Left colon (tissue), 2 donors: ENCODE data around the gene NEGR1. TPM values are rescaled to one million over a fixed set of nuclear protein-coding genes. Genes with fewer than 3 reads are reported as not detected.

ENCODE experiments used
- ATAC-seq: fragments of 200-7000 bp; cut with Tn5 transposase; one replicate; pipeline ENCODE4 v1.9.1; 2020; ENCODE audit warnings: mild to moderate bottlenecking, moderate library complexity
- DNase-seq, 2 donors: peaks; one replicate each; pipeline ENCODE4 v3.0.0-alpha.2; 2020
- intact Hi-C, 2 donors: fragments of 100-400 bp; cut with DNase I in 1 of 2; cut with micrococcal nuclease in 1 of 2; formaldehyde crosslinking; loops; one replicate each; pipeline versions ENCODE4 v1.11.2 to v1.14.0; 2022; cut with DNase I, micrococcal nuclease
- total RNA-seq, 2 donors: library from RNA; stranded (reverse); fragmentation: NEBNext Ultra II Directional; extraction: Animal tissue kit (Norgen Biotek cat#: 25700); gene quantifications; one replicate each; pipeline ENCODE4 v1.2.1, GENCODE V29; 2021
- donor health status: DM: no; HTN: no; CAD: no.
- donor health status: DM: yes; HTN: yes; CAD: no.

NEGR1 gene
- total RNA-seq, 2 donors from 2014 or later, result 4.2 to 13.1 TPM

DNA sequence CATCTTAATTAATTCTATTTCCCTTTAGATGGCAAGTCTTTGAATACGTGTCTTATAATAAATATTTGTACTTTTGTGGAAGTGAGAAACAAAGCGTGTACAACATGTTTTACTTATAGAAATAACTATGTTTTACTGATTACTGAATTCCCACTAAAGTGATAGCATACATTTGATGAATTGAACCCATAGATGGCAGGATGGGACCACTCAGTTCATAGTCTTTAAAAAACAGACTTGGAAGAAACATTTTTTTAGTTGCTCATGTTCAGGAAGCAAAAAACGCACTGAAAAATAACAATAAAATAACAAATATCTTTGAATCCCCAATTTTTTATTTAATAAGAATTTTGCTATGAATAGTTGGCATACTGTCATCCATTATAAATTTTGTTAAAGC, 694.4 kb downstream of the NEGR1 start:
- intact Hi-C loops, result no loop called here
- DNase-seq (peak in 1 of 2 donors; percentile 8), ATAC-seq (peak; percentile 71)

- intact Hi-C loops, result no loop called here
- ATAC-seq, result peak; percentile 52
- no peak for DNase-seq
Measured at GRCh38 chr1:71586030-71586429, 696.3 kb downstream of the NEGR1 start.

- ATAC-seq (no peak), DNase-seq (no peak)
- intact Hi-C loops, result no loop called here
Measured at GRCh38 chr1:71583756-71584155, 698.6 kb downstream of the NEGR1 start.

GRCh38 chr1:71582673-71583072, 699.7 kb downstream of the NEGR1 start:
- intact Hi-C loops, result no loop called here
- DNase-seq (no peak), ATAC-seq (no peak)

- DNase-seq, result no peak
- intact Hi-C loops, result no loop called here
- no peak for ATAC-seq
Measured at GRCh38 chr1:71577451-71578131, 704.7 kb downstream of the NEGR1 start.

DNA sequence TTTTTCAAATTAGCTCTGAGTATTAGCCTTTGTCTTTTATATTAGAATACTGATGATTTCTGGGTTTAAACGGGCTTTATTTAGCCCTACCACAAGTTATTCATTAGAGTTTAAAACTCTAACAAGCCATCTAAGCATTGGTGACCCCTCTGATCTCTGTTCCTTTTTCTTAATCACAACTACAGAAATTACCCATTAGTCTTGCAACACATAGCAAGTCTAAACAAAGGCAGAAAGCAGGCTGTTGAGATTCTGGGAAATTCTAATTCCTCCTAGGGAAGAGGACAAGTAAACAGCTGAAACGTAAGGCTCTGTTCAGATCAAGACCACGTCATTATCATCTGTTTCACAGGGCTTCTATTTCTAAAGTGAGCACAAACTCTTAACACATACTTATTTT, 710.3 kb downstream of the NEGR1 start:
- intact Hi-C loops, result no loop called here
- ATAC-seq (no peak), DNase-seq (no peak)

- intact Hi-C loops, result no loop called here
- no peak for ATAC-seq
- DNase-seq, result no peak
Measured at GRCh38 chr1:71566413-71566812, 715.9 kb downstream of the NEGR1 start.

DNA sequence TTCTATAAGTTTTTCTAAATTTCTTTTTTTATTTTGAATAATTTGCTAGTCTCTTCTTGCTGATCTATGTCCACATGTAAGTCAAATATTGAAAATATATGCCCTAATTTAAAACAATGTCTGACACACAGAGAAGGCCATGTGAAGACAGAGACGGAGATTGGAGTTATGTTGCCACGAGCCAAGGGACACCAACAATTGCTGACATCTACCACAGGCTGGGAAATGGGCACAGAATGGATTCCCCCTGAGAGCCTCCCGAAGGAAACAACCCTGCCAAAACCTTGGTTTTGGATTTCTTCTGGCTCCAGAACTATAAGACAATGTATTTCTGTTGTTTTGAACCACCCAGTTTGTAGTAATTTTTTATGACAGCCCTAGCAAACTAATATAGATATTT, 716.5 kb downstream of the NEGR1 start:
- intact Hi-C loops, result no loop called here

GRCh38 chr1:71565262-71565661, 717.1 kb downstream of the NEGR1 start:
- ATAC-seq (no peak), DNase-seq (no peak)
- intact Hi-C loops, result no loop called here

More for the DNA sequence above, 716.5 kb downstream of the NEGR1 start:
- ATAC-seq (no peak), DNase-seq (no peak)

GRCh38 chr1:71562298-71562697, 720.0 kb downstream of the NEGR1 start:
- intact Hi-C loops, result no loop called here
- DNase-seq (no peak), ATAC-seq (no peak)

- DNase-seq, result no peak
- no peak for ATAC-seq
- intact Hi-C loops, result no loop called here
Measured at GRCh38 chr1:71561729-71562128, 720.6 kb downstream of the NEGR1 start.

GRCh38 chr1:71561206-71561605, 721.1 kb downstream of the NEGR1 start:
- ATAC-seq, result no peak
- DNase-seq, result no peak
- intact Hi-C loops, result no loop called here

GRCh38 chr1:71559880-71560279, 722.5 kb downstream of the NEGR1 start:
- intact Hi-C loops, result no loop called here
- DNase-seq, result no peak
- no peak for ATAC-seq

GRCh38 chr1:71557138-71557537, 725.2 kb downstream of the NEGR1 start:
- ATAC-seq (no peak), DNase-seq (no peak)
- intact Hi-C loops, result no loop called here

DNA sequence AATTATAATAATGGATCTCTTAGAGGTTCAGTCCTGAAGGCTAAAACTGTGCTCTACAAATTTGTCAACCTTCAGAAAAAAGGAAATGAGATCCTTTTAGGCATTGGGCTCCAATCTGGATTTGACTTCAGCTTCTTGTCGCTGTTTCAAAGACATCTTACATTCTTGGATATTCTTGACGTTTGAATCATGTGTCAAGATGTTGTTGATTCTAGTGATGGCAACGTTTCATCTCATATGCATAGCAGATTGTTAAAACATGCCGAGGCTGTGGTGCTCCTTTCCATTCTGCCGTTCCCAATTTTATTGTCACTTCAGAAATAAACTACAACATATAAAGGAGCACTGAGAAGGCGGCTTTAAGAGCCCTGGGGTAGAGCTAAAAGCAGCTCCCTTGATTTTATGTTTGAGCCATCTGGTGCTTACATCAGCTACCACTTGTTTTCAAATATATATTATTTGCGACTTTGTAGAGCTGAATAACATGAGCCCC, 733.9 kb downstream of the NEGR1 start:
- ATAC-seq (no peak), DNase-seq (no peak)
- intact Hi-C loops, result no loop called here

DNA sequence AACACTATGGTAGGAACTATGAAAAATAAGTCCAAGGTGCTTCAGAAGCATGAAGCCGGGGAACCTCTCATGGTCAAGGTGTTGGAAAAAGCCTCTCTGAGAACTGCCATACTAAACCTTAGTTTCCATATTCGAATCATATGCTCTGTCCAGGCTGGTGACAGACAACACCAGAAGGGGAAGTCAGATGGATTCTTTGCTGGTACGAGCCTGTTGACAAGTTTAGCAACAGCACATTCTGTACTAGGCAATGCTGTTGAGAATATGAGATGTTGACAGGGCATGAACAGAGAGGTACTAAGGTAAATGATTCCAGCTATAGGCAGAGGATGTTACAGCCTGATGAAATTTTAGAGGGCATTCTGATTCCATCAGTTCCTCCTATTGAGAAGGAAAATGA, 740.2 kb downstream of the NEGR1 start:
- DNase-seq (no peak), ATAC-seq (no peak)
- intact Hi-C loops, result no loop called here

DNA sequence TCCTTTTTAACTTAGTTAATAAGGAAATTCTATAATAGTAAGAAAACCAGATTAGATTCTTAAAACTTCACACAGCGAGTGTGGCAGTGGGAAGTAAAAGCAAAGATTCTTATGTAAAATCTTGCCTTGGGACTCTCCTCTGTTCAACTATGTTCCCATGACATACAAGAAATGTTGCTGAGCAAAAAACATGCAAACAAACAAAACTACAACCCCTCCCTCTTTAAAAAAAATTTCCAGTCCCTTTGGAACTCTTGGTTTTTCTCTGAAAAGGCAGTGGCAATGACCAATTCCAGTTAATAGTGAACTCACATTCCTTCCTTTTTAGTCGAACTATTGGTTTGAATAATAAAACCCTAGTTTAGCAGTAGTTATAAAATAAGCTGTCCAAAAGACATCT, 748.4 kb downstream of the NEGR1 start:
- DNase-seq (no peak), ATAC-seq (no peak)
- intact Hi-C loops, result no loop called here

- intact Hi-C loops, result no loop called here
- DNase-seq (no peak), ATAC-seq (no peak)
Measured at GRCh38 chr1:71532343-71532742, 750.0 kb downstream of the NEGR1 start.

GRCh38 chr1:71526824-71527223, 755.5 kb downstream of the NEGR1 start:
- intact Hi-C loops, result loop anchor here in 1 of 2 donors (10.0 kb wide), 1 partner anchor 332 kb away; no protein-coding TSS in a partner anchor
- ATAC-seq (no peak), DNase-seq (no peak)

DNA sequence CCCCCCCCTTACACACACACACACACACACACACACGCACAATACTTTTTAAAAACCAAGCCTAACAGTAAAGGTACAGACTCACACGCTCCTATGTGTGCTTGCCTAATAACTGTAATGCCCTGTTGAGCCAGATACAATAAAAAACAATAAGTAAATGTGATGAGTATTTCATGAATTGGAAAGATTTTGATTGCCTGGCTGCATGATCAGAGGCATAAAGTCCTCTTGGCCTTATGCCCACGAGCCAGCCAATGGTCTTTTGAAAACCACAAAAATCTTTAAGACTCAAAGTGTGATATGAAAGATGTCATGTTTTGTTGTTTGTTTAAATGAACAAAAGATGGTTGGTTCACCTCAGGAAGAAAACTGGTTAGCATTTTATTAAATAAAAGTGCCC, 759.6 kb downstream of the NEGR1 start:
- DNase-seq, result no peak
- no peak for ATAC-seq

More for the DNA sequence above, 759.6 kb downstream of the NEGR1 start:
- intact Hi-C loops, result loop anchor here in 1 of 2 donors (10.0 kb wide), 1 partner anchor 328 kb away; no protein-coding TSS in a partner anchor
